OCI-LY3 (cell line): ENCODE measurements around the gene HID1.
"Not testable (repeated sequence)": the region's sequence is repeated elsewhere in the genome, so short reads cannot be mapped to it uniquely, and the experiment has no call there.

Experiments
- H2AFZ ChIP-seq: fragments of 200-600, 300-600 bp; shearing (Covaris generic); 2 replicates; pipeline ENCODE4 v1.6.0; 2014; ENCODE audit warnings: antibody characterized with exemption, low read depth, low read length
- H3K27ac ChIP-seq: fragments of 200-600, 300-600 bp; sonication (generic); 2 replicates; pipeline ENCODE4 v1.5.1; 2014; ENCODE audit warnings: mild to moderate bottlenecking, low read length, moderate library complexity, mixed read lengths
- H3K27me3 ChIP-seq: fragments of 200-600, 300-600 bp; sonication (generic); 2 replicates; pipeline ENCODE4 v1.6.1; 2014; ENCODE audit warnings: low read depth, low read length, mixed read lengths
- H3K36me3 ChIP-seq: fragments of 200-600, 300-600 bp; sonication (generic); replicated peaks from 2 replicates; pipeline ENCODE3; 2014; ENCODE audit warnings: low read depth, low read length, mixed read lengths
- H3K4me1 ChIP-seq: fragments of 300-600, 200-600 bp; sonication (generic); 2 replicates; pipeline ENCODE4 v1.6.1; 2014; ENCODE audit warnings: low read length, mixed read lengths
- H3K4me2 ChIP-seq: fragments of 200-600, 300-600 bp; sonication (generic); 2 replicates; pipeline ENCODE4 v1.6.1; 2014; ENCODE audit warnings: low read length, mixed read lengths
- H3K4me3 ChIP-seq: fragments of 300-600, 200-600 bp; sonication (generic); 2 replicates; pipeline ENCODE4 v1.5.1; 2014; ENCODE audit warnings: antibody characterized with exemption, mild to moderate bottlenecking, low read length, moderate library complexity
- H3K79me2 ChIP-seq: fragments of 300-600, 200-600 bp; shearing (Covaris generic); 2 replicates; pipeline ENCODE4 v1.6.1; 2014; ENCODE audit warnings: mild to moderate bottlenecking, low read length, mixed read lengths
- H3K9ac ChIP-seq: fragments of 300-600, 200-600 bp; shearing (Covaris generic); 2 replicates; pipeline ENCODE4 v1.6.0; 2014; ENCODE audit warnings: mild to moderate bottlenecking, low read length, moderate library complexity
- H3K9me3 ChIP-seq: fragments of 200-600, 300-600 bp; shearing (Covaris generic); 2 replicates; pipeline ENCODE4 v1.6.1; 2014; ENCODE audit warnings: low read length, mixed read lengths; ENCODE audit not compliant: insufficient read depth
- H4K20me1 ChIP-seq: fragments of 200-600, 300-600 bp; sonication (generic); 2 replicates; pipeline ENCODE4 v1.6.1; 2016; ENCODE audit warnings: low read length, mixed read lengths; ENCODE audit not compliant: insufficient read depth
- CTCF ChIP-seq: fragments of 200-600, 300-600 bp; sonication (generic); IDR thresholded peaks from 2 replicates; pipeline ENCODE4 v1.5.1; 2014; ENCODE audit warnings: antibody characterized with exemption, low read length, low read depth
- EZH2phosphoT487 ChIP-seq: fragments of 200-600 bp; shearing (Covaris generic); IDR thresholded peaks from 2 replicates; pipeline ENCODE4 v1.6.1; 2018; ENCODE audit warnings: antibody characterized with exemption, mixed run types, low read depth

Gene HID1

DNA sequence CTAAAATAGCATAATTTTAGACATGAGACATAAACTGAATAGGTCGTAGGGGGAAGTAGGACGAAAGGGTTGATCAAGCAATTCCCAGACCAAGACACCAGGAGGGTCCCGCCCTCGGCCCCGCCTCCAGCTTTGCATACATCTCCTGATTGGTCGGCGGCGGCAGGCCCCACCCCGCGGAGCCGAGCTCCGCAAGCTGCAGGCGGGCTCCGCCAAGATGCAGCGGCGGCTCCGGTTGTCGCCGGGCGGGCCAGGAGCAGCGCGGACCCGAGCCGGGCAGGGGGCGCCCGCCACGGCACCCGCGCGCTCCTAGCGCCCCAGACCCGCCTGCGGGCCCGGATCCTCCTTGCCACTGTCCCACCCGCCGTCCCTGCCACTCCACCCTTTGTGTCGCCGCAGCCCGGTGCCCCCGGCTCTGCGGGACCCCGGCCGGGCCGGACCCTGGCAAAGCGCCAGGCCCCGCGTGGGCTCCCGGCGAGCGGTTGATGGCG lies 14.9 kb upstream of the HID1 start, which contains the start of gene CDR2L:
Gene CDR2L, plus strand, starts transcription at position 215 of the 491 bp plus-strand sequence. CDS start 412 bp downstream, outside the sequence.
- Histone ChIP-seq H4K20me1 (no peaks in the 10 kb centered on the region), H3K9me3 (no peaks in the 10 kb centered on the region), H2AFZ (peak within 1 kb of the TSS; percentile 41), H3K4me1 (peaks cover 12% of the 10 kb centered on the region), H3K27me3 (peaks cover 27% of the 10 kb centered on the region), H3K4me2 (peak within 1 kb of the TSS; percentile 79), H3K9ac (peak within 1 kb of the TSS; percentile 62), H3K79me2 (no peaks in the 10 kb centered on the region), H3K4me3 (peak within 1 kb of the TSS; percentile 95), H3K36me3 (no peaks in the 10 kb centered on the region), H3K27ac (no peak within 1 kb of the TSS)
- no peak for TF ChIP-seq EZH2phosphoT487
- TF ChIP-seq CTCF: no peak

DNA sequence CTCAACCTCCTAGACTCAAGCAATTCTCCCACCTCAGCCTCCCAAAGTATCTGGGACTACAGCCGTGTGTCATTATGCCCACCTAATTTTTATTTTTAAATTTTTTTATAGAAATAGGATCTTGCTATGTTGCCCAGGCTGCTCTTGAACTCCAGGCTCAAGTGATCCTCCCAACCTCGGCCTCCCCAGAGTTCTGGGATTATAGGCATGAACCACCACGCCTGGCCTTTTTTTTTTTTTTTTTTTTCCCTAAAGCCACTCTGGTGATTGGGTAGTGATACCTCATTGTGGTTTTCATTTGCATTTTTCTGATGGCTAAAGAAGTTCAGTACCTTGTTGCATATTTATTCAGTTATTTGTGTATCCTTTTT lies 13.6 kb upstream of the HID1 start:
- Histone ChIP-seq H3K79me2 (no peaks in the 10 kb centered on the region), H3K27ac (no peak overlapping the region), H3K27me3 (peaks cover 27% of the 10 kb centered on the region), H2AFZ (no peak overlapping the region), H3K4me2 (peak overlapping the region; percentile 79; the same call in 1 of the 2 replicates), H3K4me3 (no peak overlapping the region), H3K9me3 (no peaks in the 10 kb centered on the region), H3K9ac (no peak overlapping the region), H3K36me3 (no peaks in the 10 kb centered on the region), H3K4me1 (peaks cover 18% of the 10 kb centered on the region), H4K20me1 (no peaks in the 10 kb centered on the region)
- TF ChIP-seq CTCF: no peak

GRCh38 chr17:74982663-74983313 lies 10.2 kb upstream of the HID1 start:
- H3K79me2 ChIP-seq, H3K27ac ChIP-seq, H3K36me3 ChIP-seq, H4K20me1 ChIP-seq, H3K9me3 ChIP-seq: not testable (repeated sequence)
- Histone ChIP-seq H3K4me1 (peaks cover 20% of the 10 kb centered on the region), H3K4me2 (peak overlapping the region; percentile 97), H3K27me3 (peaks cover 18% of the 10 kb centered on the region), H3K9ac (peak overlapping the region; percentile 83), H3K4me3 (peak overlapping the region; percentile 94), H2AFZ (peak overlapping the region; percentile 97)

DNA sequence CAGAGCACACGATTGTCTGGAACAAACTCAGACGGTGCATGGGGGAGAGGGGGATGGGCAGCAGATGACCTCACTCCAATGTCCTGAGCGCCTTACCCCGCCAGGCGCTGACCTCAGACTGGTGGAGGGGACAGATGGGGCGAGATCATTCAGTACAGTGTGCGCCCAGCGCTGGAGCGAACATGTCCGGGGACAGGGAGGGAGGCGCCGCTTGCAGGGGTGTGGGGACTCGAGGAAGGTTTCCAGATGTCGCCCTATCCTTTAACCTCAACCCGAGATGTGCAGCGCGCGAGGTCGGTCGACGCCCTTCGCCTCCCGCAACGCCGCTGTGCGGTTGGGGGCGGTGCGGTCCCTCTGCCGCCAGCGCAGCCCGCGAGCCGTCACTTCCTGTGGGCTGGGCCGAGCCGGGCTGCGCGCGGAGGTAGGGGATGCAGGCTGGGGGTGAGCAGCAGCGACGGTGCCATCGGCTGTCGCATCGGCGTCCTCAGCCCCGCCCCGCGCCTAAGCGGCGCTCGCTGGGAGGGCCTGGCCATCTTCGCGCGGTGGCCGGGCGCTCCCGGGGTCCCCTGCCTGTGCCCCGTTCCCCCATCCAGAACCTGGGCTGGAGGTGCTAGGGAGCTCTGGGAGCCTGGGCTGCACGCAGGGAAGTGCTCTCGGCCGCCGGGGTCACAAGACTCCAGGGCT lies 9.6 kb upstream of the HID1 start:
- Histone ChIP-seq H4K20me1 (no peaks in the 10 kb centered on the region), H2AFZ (peak overlapping the region; percentile 97), H3K9ac (peak overlapping the region; percentile 83), H3K4me1 (peaks cover 19% of the 10 kb centered on the region), H3K27ac (no peak overlapping the region), H3K27me3 (peaks cover 18% of the 10 kb centered on the region), H3K4me3 (peak overlapping the region; percentile 94), H3K36me3 (no peaks in the 10 kb centered on the region), H3K4me2 (peak overlapping the region; percentile 97), H3K79me2 (no peaks in the 10 kb centered on the region), H3K9me3 (no peaks in the 10 kb centered on the region)
- TF ChIP-seq CTCF (0 out of 2 replicates have a peak, but pooled peaks have one; percentile 10), EZH2phosphoT487 (no peak)
